NCI-H526 (cell line): ENCODE data around the gene RBFOX2.
"Not testable (repeated sequence)": the region's sequence is repeated elsewhere in the genome, so short reads cannot be mapped to it uniquely, and the experiment has no call there.

Experiments used
- DNase-seq, 2 experiments: peaks; one replicate each; lab custom pipeline; 2025; lab: John Stamatoyannopoulos, UW

The RBFOX2 gene

GRCh38 chr22:35824256-35824655 is 204.4 kb downstream of the RBFOX2 start:
- no peak for DNase-seq

GRCh38 chr22:35821654-35822053 is 207.0 kb downstream of the RBFOX2 start:
- no peak for DNase-seq

DNA sequence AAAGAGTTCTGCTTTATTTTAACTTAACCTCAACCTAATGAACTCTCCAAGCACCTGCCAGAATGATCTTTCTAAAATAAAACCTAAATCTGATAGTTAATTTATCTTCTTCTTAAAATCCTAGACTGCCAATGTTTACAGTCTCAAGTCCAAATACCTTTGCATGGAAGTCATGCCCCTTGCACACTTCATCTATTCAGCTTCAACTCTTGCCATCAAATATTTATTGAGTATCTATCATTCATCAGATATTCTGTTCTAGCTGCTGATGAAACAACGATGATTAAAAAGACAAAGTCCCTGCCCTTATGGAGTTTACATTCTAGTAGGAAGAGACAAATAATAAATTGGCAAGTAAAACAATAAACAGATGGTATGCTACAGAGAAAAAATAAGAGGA is 209.2 kb downstream of the RBFOX2 start:
- DNase-seq = no peak

DNA sequence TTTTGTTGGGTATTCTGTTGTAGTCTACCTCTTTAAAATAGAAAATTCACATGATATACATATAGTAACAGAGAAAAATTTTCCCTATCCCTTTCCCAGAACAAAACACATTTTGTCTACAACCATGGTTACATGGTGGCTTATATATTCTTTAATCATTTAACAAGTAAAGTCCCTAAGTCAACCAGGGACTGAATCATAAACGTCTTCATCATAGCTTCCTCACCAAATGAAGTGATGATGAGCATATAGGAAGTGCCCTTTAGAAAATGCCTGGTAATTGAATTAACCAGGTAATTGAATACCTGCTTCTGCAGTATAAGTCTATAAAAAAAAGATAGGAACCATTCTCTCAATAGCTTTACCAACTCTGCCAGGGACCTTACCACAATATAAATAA is 209.7 kb downstream of the RBFOX2 start:
- no peak for DNase-seq

DNA sequence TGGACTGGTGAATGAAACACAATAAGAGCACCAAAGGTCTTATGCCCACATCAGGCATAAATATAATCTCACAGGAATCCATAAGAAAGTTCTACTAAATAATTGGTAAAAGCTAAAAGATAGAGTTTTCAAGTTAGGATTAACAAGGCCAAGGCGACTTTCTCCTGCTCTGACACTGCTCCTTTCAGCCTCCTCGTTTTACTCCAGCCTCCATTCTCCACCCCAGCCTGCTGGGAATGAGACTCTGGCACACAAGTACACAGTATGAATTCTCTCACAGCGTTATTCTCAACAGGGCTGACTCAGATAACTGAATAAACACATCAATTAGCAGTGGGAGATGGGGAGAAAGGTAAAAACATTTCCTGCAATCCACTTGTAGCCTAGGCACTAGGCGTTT is 216.0 kb downstream of the RBFOX2 start:
- DNase-seq = no peak

GRCh38 chr22:35811670-35812069 is 217.0 kb downstream of the RBFOX2 start:
- DNase-seq = no peak

- no peak for DNase-seq
These were observed 218.8 kb downstream of the RBFOX2 start for GRCh38 chr22:35809816-35810215.

GRCh38 chr22:35808377-35808776 is 220.2 kb downstream of the RBFOX2 start:
- no peak for DNase-seq

DNA sequence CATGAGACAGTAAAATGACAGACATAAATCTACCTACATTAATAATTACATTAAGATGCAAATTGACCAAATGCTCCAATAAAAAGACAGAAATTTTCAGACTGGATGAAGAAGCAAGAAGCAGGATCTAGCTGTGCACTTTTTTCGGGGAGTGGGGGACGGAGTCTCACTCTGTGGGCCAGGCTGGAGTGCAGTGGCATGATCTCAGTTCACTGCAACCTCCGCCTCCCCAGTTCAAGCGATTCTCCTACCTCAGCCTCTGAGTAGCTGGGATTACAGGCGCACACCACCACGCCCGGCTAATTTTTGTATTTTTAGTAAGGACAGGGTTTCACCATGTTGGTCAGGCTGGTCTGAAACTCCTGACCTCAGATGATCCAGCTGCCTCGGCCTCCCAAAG is 222.0 kb downstream of the RBFOX2 start:
- not testable (repeated sequence) for DNase-seq

GRCh38 chr22:35805466-35805865 is 223.2 kb downstream of the RBFOX2 start:
- no peak for DNase-seq

DNA sequence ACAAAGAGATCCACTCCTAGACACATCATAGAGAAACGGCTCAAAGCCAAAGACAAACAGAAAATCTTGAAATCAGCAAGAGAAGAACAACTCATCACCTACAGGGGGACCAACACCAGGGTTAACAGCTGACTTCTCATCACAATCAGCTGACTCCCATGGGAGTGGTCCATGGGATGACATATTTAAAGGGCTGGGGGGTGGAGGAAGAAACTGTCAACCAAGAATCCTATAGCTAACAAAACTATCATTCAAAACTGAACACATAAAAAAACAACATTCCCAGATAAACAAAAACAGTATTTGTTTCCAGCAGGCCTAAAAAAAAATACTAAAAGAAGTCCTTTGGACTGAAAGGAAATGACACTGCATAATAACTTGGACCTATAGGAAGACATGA is 224.2 kb downstream of the RBFOX2 start:
- DNase-seq = no peak

DNA sequence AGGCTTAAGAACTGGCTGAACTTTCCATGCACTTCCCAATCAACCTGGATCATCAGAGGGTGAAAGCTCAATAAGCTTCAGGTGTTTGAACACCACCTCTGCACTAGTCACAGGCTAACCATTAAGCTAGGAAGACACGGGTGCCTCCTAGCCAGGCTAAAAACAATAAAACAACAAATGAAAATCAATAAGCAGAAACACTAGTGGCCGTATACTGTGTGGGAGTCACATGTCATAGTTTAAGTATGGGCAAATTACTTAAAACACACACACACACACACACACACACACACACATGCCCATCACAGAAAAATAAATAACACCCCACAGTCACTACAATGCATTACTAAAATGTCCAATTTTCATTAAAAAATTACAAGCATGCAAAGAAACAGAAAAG is 225.7 kb downstream of the RBFOX2 start:
- no peak for DNase-seq

- not testable (repeated sequence) for DNase-seq
These were observed 227.3 kb downstream of the RBFOX2 start for GRCh38 chr22:35801301-35801700.

- DNase-seq = no peak
These were observed 229.5 kb downstream of the RBFOX2 start for GRCh38 chr22:35799150-35799549.

DNA sequence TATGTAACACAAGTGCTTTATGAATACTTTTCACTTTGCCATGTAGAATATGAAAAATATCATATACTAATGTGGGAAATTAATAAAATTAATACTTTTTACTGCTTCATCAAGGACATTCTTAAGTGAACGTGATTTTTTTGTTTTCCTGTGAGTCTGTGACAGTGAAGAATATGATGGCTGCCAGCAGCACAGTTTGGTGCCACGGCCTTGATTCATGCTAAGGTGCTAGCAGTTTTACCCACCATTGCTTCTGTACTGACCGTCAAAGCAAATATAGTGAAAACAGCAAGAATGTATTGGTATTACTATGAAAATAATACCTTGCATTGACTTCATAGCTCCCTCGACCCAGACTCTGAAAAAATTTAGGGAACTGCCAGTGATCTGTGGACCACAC is 231.2 kb downstream of the RBFOX2 start:
- DNase-seq = no peak

DNA sequence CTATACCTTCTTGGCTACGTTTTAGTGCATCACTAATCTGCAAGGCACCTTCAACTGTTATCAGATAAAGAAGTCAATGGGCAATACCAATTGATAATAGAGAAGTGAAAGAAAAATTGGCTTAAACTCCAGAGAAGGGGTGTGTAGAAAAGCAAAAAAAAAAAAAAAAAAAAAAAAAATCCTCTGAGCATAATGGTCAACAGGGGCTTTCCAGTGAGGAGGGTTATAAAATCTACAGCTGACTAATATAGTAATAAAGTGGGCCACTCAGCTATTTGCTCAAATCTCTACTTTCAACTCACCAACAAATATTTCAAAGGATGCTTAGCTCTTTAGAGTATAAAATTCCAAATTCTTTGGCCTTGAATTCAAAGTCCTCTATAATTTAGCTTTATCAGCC is 233.1 kb downstream of the RBFOX2 start:
- no peak for DNase-seq

GRCh38 chr22:35792506-35792905 is 236.1 kb downstream of the RBFOX2 start:
- DNase-seq = no peak

DNA sequence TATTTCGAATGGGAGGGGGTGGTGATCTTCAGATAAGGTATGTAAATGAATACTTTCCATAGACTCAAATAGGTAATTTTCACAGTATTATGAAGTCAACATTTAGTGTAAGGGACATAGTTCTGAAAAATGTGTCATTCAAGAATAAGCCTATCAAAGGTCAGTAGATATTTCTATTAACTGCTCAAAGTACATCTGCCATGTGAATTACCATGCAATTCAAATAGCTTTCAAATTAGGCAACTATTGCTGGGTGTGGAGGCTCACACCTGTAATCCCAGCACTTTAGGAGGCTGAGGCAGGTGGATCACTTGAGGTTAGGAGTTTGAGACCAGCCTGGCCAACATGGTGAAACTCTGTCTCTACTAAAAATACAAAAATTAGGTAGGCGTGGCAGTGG is 236.8 kb downstream of the RBFOX2 start:
- DNase-seq = not testable (repeated sequence)

GRCh38 chr22:35785181-35785923 is 243.3 kb downstream of the RBFOX2 start:
- no peak for DNase-seq

- no peak for DNase-seq
These were observed 244.0 kb downstream of the RBFOX2 start for GRCh38 chr22:35784633-35785032.

- no peak for DNase-seq
These were observed 244.5 kb downstream of the RBFOX2 start for GRCh38 chr22:35783943-35784614.

- no peak for DNase-seq
These were observed 246.1 kb downstream of the RBFOX2 start for GRCh38 chr22:35782504-35782903.

GRCh38 chr22:35781898-35782297 is 246.7 kb downstream of the RBFOX2 start:
- no peak for DNase-seq
